Gastrocnemius medialis (tissue), 4 donors: Measurements from ENCODE around the gene APOL6.

Experiments
- POLR2A ChIP-seq, 2 donors: fragments of 450-650 bp; IDR thresholded peaks; one replicate each; pipeline ENCODE4 v1.6.1; 2017; ENCODE audit warnings: antibody characterized with exemption in 2 of 2, mild to moderate bottlenecking in 2 of 2, moderate library complexity in 2 of 2
- TF ChIP-seq, protein P1 (sequence below), 5 experiments: fragments of 450-650 bp in 3 of 5; fragments of 200-600 bp in 2 of 5; sonication (generic) in 2 of 5; IDR thresholded peaks in 4 of 5; conservative IDR thresholded peaks in 1 of 5; 1 replicate in 4 of 5; 2 replicates in 1 of 5; pipeline ENCODE4 v1.5.1; 2016 to 2019; ENCODE audit warnings: antibody characterized with exemption in 5 of 5, mild to moderate bottlenecking in 3 of 5, moderate library complexity in 3 of 5

DNA sequence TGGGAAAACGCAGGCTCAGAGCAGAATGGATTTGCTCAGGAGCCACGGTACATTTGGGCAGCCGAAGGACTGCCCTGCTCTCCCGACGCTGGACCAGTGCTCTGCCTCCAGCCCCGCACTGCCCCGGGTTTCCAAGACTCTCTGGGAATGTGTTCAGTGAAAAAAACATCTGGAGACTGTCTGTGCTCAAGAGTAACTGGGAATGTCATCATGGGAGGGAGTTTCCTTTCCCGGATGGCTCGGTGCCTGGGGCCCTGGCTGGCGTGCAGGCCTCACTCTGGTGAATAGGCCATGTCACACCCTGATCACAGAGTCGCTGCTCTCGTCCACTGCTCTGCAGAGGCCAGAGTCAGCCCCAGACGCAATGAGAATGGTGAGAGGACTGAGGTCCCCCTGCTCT, 9.8 kb upstream of the APOL6 start:
- TF ChIP-seq, protein P1, sequence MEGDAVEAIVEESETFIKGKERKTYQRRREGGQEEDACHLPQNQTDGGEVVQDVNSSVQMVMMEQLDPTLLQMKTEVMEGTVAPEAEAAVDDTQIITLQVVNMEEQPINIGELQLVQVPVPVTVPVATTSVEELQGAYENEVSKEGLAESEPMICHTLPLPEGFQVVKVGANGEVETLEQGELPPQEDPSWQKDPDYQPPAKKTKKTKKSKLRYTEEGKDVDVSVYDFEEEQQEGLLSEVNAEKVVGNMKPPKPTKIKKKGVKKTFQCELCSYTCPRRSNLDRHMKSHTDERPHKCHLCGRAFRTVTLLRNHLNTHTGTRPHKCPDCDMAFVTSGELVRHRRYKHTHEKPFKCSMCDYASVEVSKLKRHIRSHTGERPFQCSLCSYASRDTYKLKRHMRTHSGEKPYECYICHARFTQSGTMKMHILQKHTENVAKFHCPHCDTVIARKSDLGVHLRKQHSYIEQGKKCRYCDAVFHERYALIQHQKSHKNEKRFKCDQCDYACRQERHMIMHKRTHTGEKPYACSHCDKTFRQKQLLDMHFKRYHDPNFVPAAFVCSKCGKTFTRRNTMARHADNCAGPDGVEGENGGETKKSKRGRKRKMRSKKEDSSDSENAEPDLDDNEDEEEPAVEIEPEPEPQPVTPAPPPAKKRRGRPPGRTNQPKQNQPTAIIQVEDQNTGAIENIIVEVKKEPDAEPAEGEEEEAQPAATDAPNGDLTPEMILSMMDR (IDR thresholded peaks at IDR 0.05 in 4 of 5, conservative IDR thresholded peaks at IDR 0.05 in 1 of 5), result no peak
- TF ChIP-seq POLR2A (IDR thresholded peaks at IDR 0.05), result no peak
